Measurements from ENCODE around the gene ATG2A. TPM values are rescaled to one million over a fixed set of nuclear protein-coding genes. Genes with fewer than 3 reads are reported as not detected.

ATG2A gene
- total RNA-seq, 1 experiment from 2014 or later = 24.7 TPM

GRCh38 chr11:64914123-64914522 lies 2.9 kb downstream of the ATG2A start:
- no peaks in the 10 kb centered on the region for H3K9me3 ChIP-seq (ENCODE audit: control insufficient read depth in 1 of 2, insufficient read depth in 1 of 2, low read depth in 1 of 2, low read length in 2 of 2)
- H3K9me2 ChIP-seq (ENCODE audit: insufficient read depth) = no peaks in the 10 kb centered on the region
- peaks cover 13% of the 10 kb centered on the region; the same call in 1 of the 2 replicates for H3K79me2 ChIP-seq (ENCODE audit: insufficient read depth, low read length)
- H3K9ac ChIP-seq (ENCODE audit: low read length) = no peak overlapping the region
- no peaks in the 10 kb centered on the region for H4K20me1 ChIP-seq (ENCODE audit: insufficient read depth)
- RAD21 ChIA-PET (ENCODE audit: low non-redundant PET in 1 of 2, low total read pairs in 2 of 2, uncharacterized antibody in 2 of 2, unreplicated experiment in 2 of 2) = no interaction called here
- H3K4me1 ChIP-seq (ENCODE audit: control insufficient read depth in 1 of 2, insufficient read depth in 2 of 2, low read length in 2 of 2) = peaks cover 16 to 28% of the 10 kb centered on the region in 2 experiments
- no peak for TF ChIP-seq ZBTB33 (IDR thresholded peaks at IDR 0.05; ENCODE audit: extremely low read depth, insufficient replicate concordance, low read length)
- TF ChIP-seq SP1 (IDR thresholded peaks at IDR 0.05; ENCODE audit: low read depth) = no peak
- no peak for TF ChIP-seq JUND (IDR thresholded peaks at IDR 0.05)
- TF ChIP-seq POLR2AphosphoS5 (IDR thresholded peaks at IDR 0.05; ENCODE audit: low read depth, low read length) = no peak
- DNase-seq (ENCODE audit: low read depth, low spot score) = no peak
- no peak overlapping the region for H3K4me2 ChIP-seq (ENCODE audit: low read length)
- CTCF ChIA-PET = no interaction called here
- H3K36me3 ChIP-seq (ENCODE audit: control insufficient read depth in 1 of 2, insufficient read depth in 2 of 2, low read length in 2 of 2) = peaks cover 0 to 7% of the 10 kb centered on the region in 2 experiments; a peak in 2 of 4 replicates
- BruUV-seq (replicated peaks) = no TSS peak
- H3K27ac ChIP-seq (ENCODE audit: low read depth, low read length) = no peak overlapping the region; the same call in 1 of the 2 replicates
- H3K27me3 ChIP-seq (ENCODE audit: insufficient read depth, low read length) = no peaks in the 10 kb centered on the region
- H2AFZ ChIP-seq (ENCODE audit: low read depth, low read length, poor library complexity, severe bottlenecking) = no peak overlapping the region
- intact Hi-C loops (cut with micrococcal nuclease) = loop anchor here (10.0 kb wide), 1 partner anchor 201 kb away; the partner anchor contains the start of genes TM7SF2 and ZNHIT2
- no peak overlapping the region for H3K4me3 ChIP-seq (replicated peaks in 1 of 2; ENCODE audit: low read depth in 1 of 2, low read length in 2 of 2)
- no peak for ATAC-seq
- POLR2A ChIA-PET = no interaction called here

GRCh38 chr11:64913171-64913727 lies 3.8 kb downstream of the ATG2A start:
- H3K79me2 ChIP-seq (ENCODE audit: insufficient read depth, low read length) = peaks cover 13% of the 10 kb centered on the region; the same call in 1 of the 2 replicates
- CTCF ChIA-PET = no interaction called here
- BruUV-seq (replicated peaks) = no TSS peak
- no peaks in the 10 kb centered on the region for H3K27me3 ChIP-seq (ENCODE audit: insufficient read depth, low read length)
- POLR2A ChIA-PET = no interaction called here
- no peak overlapping the region for H3K27ac ChIP-seq (ENCODE audit: low read depth, low read length)
- intact Hi-C loops (cut with micrococcal nuclease) = loop anchor here (10.0 kb wide), 1 partner anchor 202 kb away; the partner anchor contains the start of genes TM7SF2 and ZNHIT2
- no peak overlapping the region for H3K4me3 ChIP-seq (replicated peaks in 1 of 2; ENCODE audit: low read depth in 1 of 2, low read length in 2 of 2)
- ATAC-seq (no peak), DNase-seq (ENCODE audit: low read depth, low spot score) (no peak)
- H3K9me3 ChIP-seq (ENCODE audit: control insufficient read depth in 1 of 2, insufficient read depth in 1 of 2, low read depth in 1 of 2, low read length in 2 of 2) = no peaks in the 10 kb centered on the region
- no peaks in the 10 kb centered on the region for H4K20me1 ChIP-seq (ENCODE audit: insufficient read depth)
- peaks cover 0 to 10% of the 10 kb centered on the region in 2 experiments; a peak in 2 of 4 replicates for H3K36me3 ChIP-seq (ENCODE audit: control insufficient read depth in 1 of 2, insufficient read depth in 2 of 2, low read length in 2 of 2)
- H3K4me1 ChIP-seq (ENCODE audit: control insufficient read depth in 1 of 2, insufficient read depth in 2 of 2, low read length in 2 of 2) = peaks cover 10 to 20% of the 10 kb centered on the region in 2 experiments
- H3K4me2 ChIP-seq (ENCODE audit: low read length) = no peak overlapping the region
- H3K9ac ChIP-seq (ENCODE audit: low read length) = no peak overlapping the region
- no peaks in the 10 kb centered on the region for H3K9me2 ChIP-seq (ENCODE audit: insufficient read depth)
- H2AFZ ChIP-seq (ENCODE audit: low read depth, low read length, poor library complexity, severe bottlenecking) = no peak overlapping the region
- RAD21 ChIA-PET (ENCODE audit: low non-redundant PET in 1 of 2, low total read pairs in 2 of 2, uncharacterized antibody in 2 of 2, unreplicated experiment in 2 of 2) = no interaction called here
- TF ChIP-seq EZH2 (IDR thresholded peaks at IDR 0.05) (no peak), REST (IDR thresholded peaks at IDR 0.05; ENCODE audit: low read depth) (no peak), ELF1 (IDR thresholded peaks at IDR 0.05; ENCODE audit: borderline replicate concordance, low read depth) (no peak), SIN3A (IDR thresholded peaks at IDR 0.05; ENCODE audit: low read depth) (no peak), POLR2AphosphoS5 (IDR thresholded peaks at IDR 0.05; ENCODE audit: low read depth, low read length) (no peak), ZFX (IDR thresholded peaks at IDR 0.05) (no peak), EGR1 (IDR thresholded peaks at IDR 0.05; ENCODE audit: low read depth) (no peak), JUND (IDR thresholded peaks at IDR 0.05) (no peak), CTCF (IDR thresholded peaks at IDR 0.05 in 2 of 3, conservative IDR thresholded peaks at IDR 0.05 in 1 of 3; ENCODE audit: borderline replicate concordance in 1 of 3, insufficient read depth in 1 of 3, low read depth in 2 of 3, low read length in 2 of 3) (no peak), CBX3 (IDR thresholded peaks at IDR 0.05; ENCODE audit: low read depth) (no peak)

Measured in HCT116 (cell line).